K562 (cell line): ENCODE measurements around the gene CCL13. TPM values are rescaled to one million over a fixed set of nuclear protein-coding genes. Genes with fewer than 3 reads are reported as not detected.
A peak's percentile ranks its signal among the peaks of the same experiment; 100 is the strongest.

Experiments used
- ATF6 ChIP-seq: sonication (generic); formaldehyde crosslinking; IDR thresholded peaks from 2 replicates; pipeline ENCODE4 v1.4.0; 2020; ENCODE audit warnings: mild to moderate bottlenecking, missing genetic modification reagents
- CHD1 ChIP-seq: fragments of 200-600 bp; sonication (generic); IDR thresholded peaks from one replicate; pipeline ENCODE4 v1.6.1; 2012; ENCODE audit warnings: mild to moderate bottlenecking, moderate library complexity, low read length, inconsistent platforms
- E2F6 ChIP-seq, 2 experiments: IDR thresholded peaks; 2 replicates each; pipeline ENCODE4 v1.6.1; 2011; ENCODE audit warnings: borderline replicate concordance in 1 of 2, control low read depth in 1 of 2, low read depth in 1 of 2, low read length in 1 of 2, mild to moderate bottlenecking in 1 of 2, mixed read lengths in 1 of 2, moderate library complexity in 1 of 2; ENCODE audit not compliant: insufficient read depth in 1 of 2, insufficient read length in 1 of 2, poor library complexity in 1 of 2, severe bottlenecking in 1 of 2; ENCODE audit errors: extremely low read depth in 1 of 2
- FOXJ2 ChIP-seq: fragments of 200-800 bp; sonication (Bioruptor generic); IDR thresholded peaks from 2 replicates; pipeline ENCODE4 v1.6.1; 2016; ENCODE audit warnings: missing genetic modification characterization, missing compliant biosample characterization
- HDAC6 ChIP-seq: IDR thresholded peaks from 2 replicates; pipeline ENCODE4 v1.6.1; 2012; ENCODE audit warnings: low read depth, mild to moderate bottlenecking, control low read depth, inconsistent platforms, low read length, moderate library complexity
- KLF6 ChIP-seq: fragments of 250-450 bp; sonication (Bioruptor Pico); IDR thresholded peaks from 2 replicates; pipeline ENCODE4 v1.4.0; 2020; ENCODE audit warnings: mild to moderate bottlenecking, moderate library complexity, borderline replicate concordance
- L3MBTL2 ChIP-seq: fragments of 450-650 bp; IDR thresholded peaks from 2 replicates; pipeline ENCODE4 v1.6.1; 2016; ENCODE audit warnings: mild to moderate bottlenecking, moderate library complexity
- MTA3 ChIP-seq: fragments of 450-650 bp; formaldehyde crosslinking; IDR thresholded peaks from 2 replicates; pipeline ENCODE4 v1.6.1; 2017; ENCODE audit warnings: mild to moderate bottlenecking, borderline replicate concordance
- PHB2 ChIP-seq: fragments of 450-650 bp; IDR thresholded peaks from 2 replicates; pipeline ENCODE4 v1.6.1; 2017; ENCODE audit warnings: low read depth
- PHF21A ChIP-seq: fragments of 450-650 bp; IDR thresholded peaks from 2 replicates; pipeline ENCODE4 v1.6.1; 2017; ENCODE audit warnings: low read depth, borderline replicate concordance
- RHOXF2B ChIP-seq: fragments of 250-450 bp; sonication (Bioruptor Pico); conservative IDR thresholded peaks from 2 replicates; pipeline ENCODE4 v1.5.1; 2021
- STAG1 ChIP-seq: sonication (generic); formaldehyde crosslinking; IDR thresholded peaks from 2 replicates; pipeline ENCODE4 v1.5.0; 2020; ENCODE audit warnings: missing genetic modification reagents, borderline replicate concordance
- TAL1 ChIP-seq: fragments of 450-650 bp; IDR thresholded peaks from 2 replicates; pipeline ENCODE4 v1.6.1; 2016; ENCODE audit warnings: mild to moderate bottlenecking
- TCF7 ChIP-seq: sonication (generic); IDR thresholded peaks from 2 replicates; pipeline ENCODE4 v1.6.1; 2016; ENCODE audit warnings: antibody characterized with exemption, borderline replicate concordance
- THRB ChIP-seq: fragments of 450-650 bp; formaldehyde crosslinking; conservative IDR thresholded peaks from 2 replicates; pipeline ENCODE4 v1.4.0; 2022; ENCODE audit warnings: mild to moderate bottlenecking, missing genetic modification characterization
- ZFP1 ChIP-seq: fragments of 450-650 bp; formaldehyde crosslinking; IDR thresholded peaks from 2 replicates; pipeline ENCODE4 v1.4.0; 2020; ENCODE audit warnings: mild to moderate bottlenecking, mixed read lengths
- ZKSCAN3 ChIP-seq: fragments of 250-450 bp; sonication (Bioruptor Pico); IDR thresholded peaks from 2 replicates; pipeline ENCODE4 v1.4.0; 2020
- ZNF174 ChIP-seq: fragments of 250-450 bp; sonication (Bioruptor Pico); IDR thresholded peaks from 2 replicates; pipeline ENCODE4 v1.4.0; 2020; ENCODE audit warnings: mild to moderate bottlenecking
- ZNF592 ChIP-seq: fragments of 450-650 bp; IDR thresholded peaks from 2 replicates; pipeline ENCODE4 v1.6.1; 2017; ENCODE audit warnings: antibody characterized with exemption, mild to moderate bottlenecking
- ZNF778 ChIP-seq: fragments of 450-650 bp; formaldehyde crosslinking; IDR thresholded peaks from 2 replicates; pipeline ENCODE4 v1.4.0; 2020; ENCODE audit warnings: mild to moderate bottlenecking, moderate library complexity
- polyA plus RNA-seq, 8 experiments: library from polyadenylated mRNA; depleted of rRNA in 4 of 8; stranded (reverse) in 5 of 8; unstranded in 3 of 8; fragments of >200 nt; fragmentation: Nextera tagmentation in 2 of 8; fragmentation: Illumina TruSeq in 1 of 8; extraction: Ambion mirVana in 2 of 8; extraction: Trizol in 1 of 8; gene quantifications; 2 replicates each; pipeline versions ENCODE4 v1.2.1 to v1.2.3, GENCODE V29; 2011 to 2014; ENCODE audit warnings: inconsistent platforms in 1 of 8, missing spikeins in 1 of 8
- total RNA-seq, 7 experiments: library from RNA; depleted of rRNA in 6 of 7; stranded (reverse); fragments of >200 nt in 6 of 7; fragmentation: Illumina TruSeq in 2 of 7; extraction: Trizol in 2 of 7; gene quantifications; 2 replicates each; pipeline versions ENCODE4 v1.2.1 to v1.2.3, GENCODE V29; 2011 to 2021; ENCODE audit warnings: low replicate concordance in 1 of 7

Gene CCL13
- total and polyA plus RNA-seq, 9 of the 15 experiments (the other 6 are each of a cell fraction or from before 2014, with no cell fraction given): not detected

- no peak for TF ChIP-seq ATF6 (CRISPR knock-in tag)
- TF ChIP-seq PHF21A: no peak
- TF ChIP-seq FOXJ2: peak; percentile 45; the same call in 1 of the 2 replicates
- no peak; the same call in 1 of the 2 replicates for TF ChIP-seq TAL1
- no peak for TF ChIP-seq RHOXF2B
- TF ChIP-seq KLF6 (CRISPR knock-in tag): peak; percentile 22; the same call in 1 of the 2 replicates
- TF ChIP-seq THRB (CRISPR knock-in tag): no peak
- TF ChIP-seq L3MBTL2: peak; percentile 40
- no peak for TF ChIP-seq PHB2
- TF ChIP-seq ZNF592: no peak
- TF ChIP-seq TCF7: no peak
- no peak for TF ChIP-seq CHD1
- TF ChIP-seq STAG1 (CRISPR knock-in tag): no peak
- TF ChIP-seq HDAC6: no peak
- TF ChIP-seq MTA3: no peak
- no peak for TF ChIP-seq ZNF778 (CRISPR knock-in tag)
- no peak for TF ChIP-seq E2F6 (IDR thresholded peaks at IDR 0.05; ENCODE audit: borderline replicate concordance in 1 of 2, extremely low read depth in 1 of 2, insufficient read depth in 1 of 2, insufficient read length in 1 of 2, low read depth in 1 of 2, low read length in 1 of 2, poor library complexity in 1 of 2, severe bottlenecking in 1 of 2)
- no peak for TF ChIP-seq ZKSCAN3 (CRISPR knock-in tag)
- TF ChIP-seq ZFP1: no peak
- TF ChIP-seq ZNF174 (CRISPR knock-in tag): no peak
These were observed 9.2 kb upstream of the CCL13 start (continued) for GRCh38 chr17:34347063-34347462.
